ENCODE results near the gene CEMP1. TPM values are rescaled to one million over a fixed set of nuclear protein-coding genes. Genes with fewer than 3 reads are reported as not detected.

Gene CEMP1
- total and polyA plus RNA-seq, 2 experiments from 2014 or later, result 0.31 to 7.5 TPM

DNA sequence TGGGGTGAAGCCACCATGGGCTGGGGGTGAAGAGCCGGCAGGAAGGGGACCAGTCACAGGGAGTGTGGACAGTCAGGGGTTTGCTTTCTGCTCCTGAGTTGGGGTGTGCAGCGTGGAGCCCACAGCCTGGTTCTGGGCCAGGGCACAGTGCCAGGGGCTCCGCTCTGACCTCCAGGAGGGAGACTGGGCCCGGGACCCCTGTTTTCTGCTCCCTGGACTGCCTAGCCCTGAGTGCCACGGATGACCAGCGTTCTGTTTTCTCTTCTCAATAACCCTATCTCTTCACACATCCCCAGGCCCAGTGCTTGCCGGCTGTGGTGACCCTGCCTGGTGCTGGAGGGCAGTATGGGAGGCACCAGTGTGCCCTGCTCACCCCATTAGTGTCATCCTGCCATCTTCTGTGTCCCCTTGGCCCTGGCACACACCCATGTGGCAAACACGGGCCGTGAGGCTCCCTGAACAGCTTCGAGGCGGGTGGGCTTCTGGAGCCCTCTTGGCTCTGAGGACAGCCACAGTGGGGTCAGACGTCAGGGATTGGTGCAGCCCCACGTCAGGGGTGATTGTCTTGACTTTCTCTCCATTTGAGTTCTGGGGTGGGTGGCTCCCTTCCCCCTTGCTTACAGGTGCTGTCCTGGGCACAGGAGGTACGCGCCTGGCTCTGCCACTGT lies 1.1 kb downstream of the CEMP1 start:
- TF ChIP-seq JUNB (IDR thresholded peaks at IDR 0.05; ENCODE audit: unreplicated experiment) (no peak), ZNF331 (CRISPR knock-in tag; IDR thresholded peaks at IDR 0.05; ENCODE audit: low read depth) (no peak)
- H3K4me1 Mint-ChIP-seq, result peaks cover 4% of the 10 kb centered on the region; the same call in 2 of the 3 replicates
- peaks cover 3% of the 10 kb centered on the region; the same call in 1 of the 3 replicates for H3K9me3 Mint-ChIP-seq
- DNase-seq (ENCODE audit: low spot score) (no peak), ATAC-seq (no peak)
- Histone ChIP-seq H4K20me1 (replicated peaks; ENCODE audit: insufficient read depth) (no peaks in the 10 kb centered on the region), H3K36me3 (ENCODE audit: insufficient read depth) (no peaks in the 10 kb centered on the region; the same call in 1 of the 2 replicates), H3K27ac (ENCODE audit: low read depth) (peak overlapping the region; percentile 72; the same call in 1 of the 2 replicates), H3K9me2 (ENCODE audit: insufficient read depth) (no peaks in the 10 kb centered on the region), H3F3A (replicated peaks; ENCODE audit: low read depth) (peaks cover 17% of the 10 kb centered on the region; the same call in 1 of the 2 replicates), H2AFZ (no peak overlapping the region), H3K4me2 (no peak overlapping the region), H3K79me2 (replicated peaks; ENCODE audit: insufficient read depth) (no peaks in the 10 kb centered on the region), H3K4me1 (ENCODE audit: insufficient read depth) (peaks cover 5% of the 10 kb centered on the region), H3K27me3 (ENCODE audit: insufficient read depth) (peaks cover 5% of the 10 kb centered on the region; the same call in 1 of the 2 replicates), H3K4me3 (no peak overlapping the region)
- peaks cover 6% of the 10 kb centered on the region; the same call in 2 of the 3 replicates for H3K36me3 Mint-ChIP-seq (ENCODE audit: low read depth)
- peaks cover 24% of the 10 kb centered on the region for H3K27me3 Mint-ChIP-seq (ENCODE audit: insufficient read depth, low read depth, poor library complexity)
- H3K4me3 Mint-ChIP-seq, result peak overlapping the region; percentile 38; the same call in 1 of the 3 replicates
- H3K27ac Mint-ChIP-seq, result no peak overlapping the region

DNA sequence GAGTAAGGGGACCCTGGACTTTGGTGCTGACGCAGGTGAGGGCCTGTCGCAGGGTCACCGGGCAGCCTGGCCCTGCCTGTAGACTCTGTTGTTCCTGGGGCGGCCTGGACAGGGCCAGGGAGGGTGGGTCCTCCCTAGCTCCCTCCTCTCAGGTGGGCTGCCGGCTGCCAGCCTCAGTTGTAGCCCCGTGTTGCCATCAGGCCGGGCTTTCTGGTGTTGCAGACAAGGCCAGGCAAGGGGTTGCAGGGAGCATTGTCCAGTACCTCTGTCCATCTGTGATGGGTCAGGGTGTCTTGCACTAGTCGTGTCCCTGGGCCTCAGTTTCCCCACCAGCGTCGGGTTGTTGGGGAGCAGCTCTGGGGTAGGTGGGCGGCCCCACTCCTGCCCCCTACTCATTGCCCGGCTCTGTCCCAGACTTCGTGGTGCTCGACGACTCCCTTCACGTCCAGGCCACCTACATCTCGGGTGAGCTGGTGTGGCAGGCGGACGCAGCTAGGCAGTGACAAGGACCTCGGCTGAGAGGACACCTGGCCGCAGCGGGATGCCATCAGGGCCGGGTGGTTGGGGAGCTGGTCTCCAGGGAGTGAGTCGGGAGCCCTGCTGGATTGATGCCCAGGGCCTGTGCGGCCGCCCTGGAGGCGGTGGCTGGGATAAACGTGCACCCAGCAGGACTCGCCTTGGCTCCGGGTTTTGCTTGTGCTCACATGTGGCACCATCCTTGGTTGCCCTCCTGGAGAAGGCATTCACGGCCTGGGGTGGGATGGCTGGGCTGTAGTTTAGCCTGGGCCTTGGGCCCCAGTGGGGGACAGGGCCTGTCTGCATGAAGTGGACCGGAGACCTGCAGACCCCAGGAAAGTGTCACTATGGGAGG lies 1.9 kb downstream of the CEMP1 start:
- Mint-ChIP-seq H3K36me3 (ENCODE audit: low read depth) (peaks cover 14% of the 10 kb centered on the region), H3K4me3 (no peak overlapping the region), H3K27me3 (ENCODE audit: insufficient read depth, low read depth, poor library complexity) (peaks cover 24% of the 10 kb centered on the region), H3K4me1 (peaks cover 6% of the 10 kb centered on the region; the same call in 2 of the 3 replicates), H3K27ac (no peak overlapping the region), H3K9me3 (peaks cover 3% of the 10 kb centered on the region; the same call in 1 of the 3 replicates)
- Histone ChIP-seq H3K4me2 (no peak overlapping the region), H2AFZ (no peak overlapping the region), H3K4me1 (ENCODE audit: insufficient read depth) (peaks cover 5% of the 10 kb centered on the region), H3K4me3 (no peak overlapping the region), H3F3A (replicated peaks; ENCODE audit: low read depth) (peaks cover 17% of the 10 kb centered on the region; the same call in 1 of the 2 replicates), H3K9me2 (ENCODE audit: insufficient read depth) (no peaks in the 10 kb centered on the region), H3K27ac (ENCODE audit: low read depth) (no peak overlapping the region), H3K27me3 (ENCODE audit: insufficient read depth) (peaks cover 5% of the 10 kb centered on the region; the same call in 1 of the 2 replicates), H3K36me3 (ENCODE audit: insufficient read depth) (no peaks in the 10 kb centered on the region; the same call in 1 of the 2 replicates), H4K20me1 (replicated peaks; ENCODE audit: insufficient read depth) (peaks cover under 1% of the 10 kb centered on the region; the same call in 1 of the 2 replicates), H3K79me2 (replicated peaks; ENCODE audit: insufficient read depth) (no peaks in the 10 kb centered on the region)
- peak; percentile 51 for DNase-seq (ENCODE audit: low spot score)
- TF ChIP-seq, protein P1, sequence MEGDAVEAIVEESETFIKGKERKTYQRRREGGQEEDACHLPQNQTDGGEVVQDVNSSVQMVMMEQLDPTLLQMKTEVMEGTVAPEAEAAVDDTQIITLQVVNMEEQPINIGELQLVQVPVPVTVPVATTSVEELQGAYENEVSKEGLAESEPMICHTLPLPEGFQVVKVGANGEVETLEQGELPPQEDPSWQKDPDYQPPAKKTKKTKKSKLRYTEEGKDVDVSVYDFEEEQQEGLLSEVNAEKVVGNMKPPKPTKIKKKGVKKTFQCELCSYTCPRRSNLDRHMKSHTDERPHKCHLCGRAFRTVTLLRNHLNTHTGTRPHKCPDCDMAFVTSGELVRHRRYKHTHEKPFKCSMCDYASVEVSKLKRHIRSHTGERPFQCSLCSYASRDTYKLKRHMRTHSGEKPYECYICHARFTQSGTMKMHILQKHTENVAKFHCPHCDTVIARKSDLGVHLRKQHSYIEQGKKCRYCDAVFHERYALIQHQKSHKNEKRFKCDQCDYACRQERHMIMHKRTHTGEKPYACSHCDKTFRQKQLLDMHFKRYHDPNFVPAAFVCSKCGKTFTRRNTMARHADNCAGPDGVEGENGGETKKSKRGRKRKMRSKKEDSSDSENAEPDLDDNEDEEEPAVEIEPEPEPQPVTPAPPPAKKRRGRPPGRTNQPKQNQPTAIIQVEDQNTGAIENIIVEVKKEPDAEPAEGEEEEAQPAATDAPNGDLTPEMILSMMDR (conservative IDR thresholded peaks at IDR 0.05; ENCODE audit: low read depth in 2 of 2), result peak in 1 of 2 experiments; percentile 33; a peak in 2 of 4 replicates
- no peak for TF ChIP-seq JUNB (IDR thresholded peaks at IDR 0.05; ENCODE audit: unreplicated experiment)
- no peak for ATAC-seq

Measured in GM23338 (cell line).